ENCODE measurements around the gene ESYT3.
"Not testable (repeated sequence)": the region's sequence is repeated elsewhere in the genome, so short reads cannot be mapped to it uniquely, and the experiment has no call there.

Gene ESYT3

DNA sequence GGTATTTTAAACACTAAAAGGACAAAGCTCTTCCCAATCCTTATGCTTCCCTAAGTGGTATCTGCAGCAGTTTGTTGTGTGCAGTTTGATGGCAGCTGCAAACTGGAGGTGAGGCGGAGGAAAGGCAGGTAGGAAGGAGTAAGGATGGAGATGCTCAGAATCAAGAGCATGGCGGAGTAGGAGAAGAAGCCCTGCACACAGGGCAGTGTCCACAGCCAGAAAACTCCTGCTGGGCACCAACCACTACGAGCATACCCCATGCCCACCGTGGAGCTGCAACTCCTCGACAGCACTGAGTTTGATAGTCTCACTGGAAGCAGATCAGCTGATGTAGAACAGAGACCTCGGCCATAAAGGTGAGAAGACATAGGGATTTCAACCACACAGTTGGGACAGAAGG lies 30.3 kb upstream of the ESYT3 start:
- TF ChIP-seq CTCF (conservative IDR thresholded peaks at IDR 0.05) = no peak
- no peak overlapping the region for H3K27ac ChIP-seq

GRCh38 chr3:138405001-138405400 lies 29.4 kb upstream of the ESYT3 start:
- no peak for TF ChIP-seq CTCF (conservative IDR thresholded peaks at IDR 0.05)

DNA sequence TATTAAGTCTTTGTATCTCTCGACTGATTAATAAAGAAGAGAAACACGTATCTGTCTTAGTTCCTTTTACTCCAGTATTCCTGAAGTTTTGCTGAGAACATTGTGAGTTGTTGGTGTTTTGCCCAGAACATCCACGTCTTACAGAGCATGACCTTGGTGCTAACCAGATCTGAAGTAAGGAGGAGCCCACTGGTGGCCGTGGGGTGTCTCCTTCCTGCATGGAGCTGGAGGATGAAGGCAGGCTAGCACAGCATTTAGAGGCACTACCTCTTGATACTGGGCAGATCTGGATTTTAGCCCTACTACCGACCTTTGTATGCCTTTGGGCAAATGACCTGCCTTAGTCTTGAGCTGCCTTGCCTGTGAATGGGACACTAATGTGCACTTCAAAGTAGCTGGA lies 28.9 kb upstream of the ESYT3 start:
- H3K27ac ChIP-seq = no peak overlapping the region
- no peak for TF ChIP-seq CTCF (conservative IDR thresholded peaks at IDR 0.05)

More at GRCh38 chr3:138405001-138405400, 29.4 kb upstream of the ESYT3 start:
- H3K27ac ChIP-seq = no peak overlapping the region

GRCh38 chr3:138406606-138407005 lies 27.8 kb upstream of the ESYT3 start:
- TF ChIP-seq CTCF (conservative IDR thresholded peaks at IDR 0.05) = no peak

DNA sequence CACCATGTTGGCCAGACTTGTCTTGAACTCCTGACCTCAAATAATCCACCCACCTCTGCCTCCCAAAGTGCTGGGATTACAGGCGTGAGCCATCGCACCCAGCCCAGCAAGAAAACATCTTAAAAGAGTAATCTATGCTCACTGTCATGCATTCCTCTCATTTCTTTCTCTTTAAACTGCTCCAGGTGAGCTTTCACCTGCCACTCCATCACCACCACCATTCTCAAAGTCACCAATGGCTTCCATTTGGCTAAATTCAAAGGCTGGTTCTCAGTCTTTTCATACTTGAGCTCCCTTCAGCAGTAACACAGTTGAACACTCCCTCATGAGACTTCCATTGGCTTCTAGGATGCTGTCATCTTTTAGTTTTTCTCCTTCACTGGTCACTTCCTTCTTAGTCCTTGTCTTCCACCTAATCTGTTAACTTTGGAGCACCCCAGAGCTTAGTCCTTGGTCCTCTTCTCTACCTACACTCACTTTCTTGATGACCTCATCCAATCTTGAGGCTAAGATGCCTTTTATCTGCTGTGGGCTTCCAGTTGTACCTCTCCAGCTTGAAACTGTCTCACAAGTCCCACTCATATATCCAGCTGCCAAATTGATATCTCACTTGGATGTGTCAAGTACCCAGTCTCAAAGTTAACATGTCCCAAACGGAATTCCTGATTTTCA lies 27.0 kb upstream of the ESYT3 start:
- no peak for TF ChIP-seq CTCF (conservative IDR thresholded peaks at IDR 0.05)
- H3K27ac ChIP-seq = no peak overlapping the region

More at GRCh38 chr3:138406606-138407005, 27.8 kb upstream of the ESYT3 start:
- no peak overlapping the region for H3K27ac ChIP-seq

DNA sequence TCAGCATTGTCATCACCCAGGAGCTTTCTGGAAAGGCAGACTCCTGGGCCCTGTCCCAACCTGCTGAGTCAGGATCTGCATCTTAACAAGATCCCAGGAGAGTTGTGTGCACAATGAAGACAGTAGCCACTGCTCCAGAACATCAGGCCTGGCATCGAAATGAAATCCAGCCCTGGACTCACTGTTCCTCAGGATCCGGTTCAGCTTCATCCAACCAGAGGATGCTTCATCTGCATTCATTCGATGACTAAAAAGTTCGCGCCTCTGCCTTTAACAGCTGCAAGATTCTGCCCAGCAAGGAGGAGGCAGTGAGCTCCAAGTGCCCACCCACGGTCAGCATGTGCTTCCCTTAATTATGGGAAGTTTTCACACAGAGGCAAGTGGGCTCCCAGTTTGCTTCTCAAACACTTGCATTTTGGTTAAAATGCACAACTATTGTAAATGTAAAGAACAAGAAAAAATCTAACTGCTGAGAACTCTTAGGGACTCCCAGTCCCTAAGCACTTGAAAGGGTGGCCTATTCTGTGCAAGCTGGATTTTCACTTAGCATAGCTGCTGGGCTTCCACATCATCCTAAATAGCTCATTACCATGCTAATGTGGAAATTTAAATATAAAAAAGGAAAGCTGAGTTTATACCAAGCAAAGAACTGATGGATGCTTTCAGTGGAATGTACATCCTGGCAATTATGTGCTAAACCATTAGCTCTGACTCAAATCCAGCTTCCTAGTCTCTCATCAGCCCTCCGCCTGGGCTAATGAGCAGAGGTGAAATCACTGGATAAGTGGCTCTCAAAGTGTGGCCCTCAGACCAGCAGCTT lies 25.5 kb upstream of the ESYT3 start:
- TF ChIP-seq CTCF (conservative IDR thresholded peaks at IDR 0.05) = no peak
- no peak overlapping the region for H3K27ac ChIP-seq

DNA sequence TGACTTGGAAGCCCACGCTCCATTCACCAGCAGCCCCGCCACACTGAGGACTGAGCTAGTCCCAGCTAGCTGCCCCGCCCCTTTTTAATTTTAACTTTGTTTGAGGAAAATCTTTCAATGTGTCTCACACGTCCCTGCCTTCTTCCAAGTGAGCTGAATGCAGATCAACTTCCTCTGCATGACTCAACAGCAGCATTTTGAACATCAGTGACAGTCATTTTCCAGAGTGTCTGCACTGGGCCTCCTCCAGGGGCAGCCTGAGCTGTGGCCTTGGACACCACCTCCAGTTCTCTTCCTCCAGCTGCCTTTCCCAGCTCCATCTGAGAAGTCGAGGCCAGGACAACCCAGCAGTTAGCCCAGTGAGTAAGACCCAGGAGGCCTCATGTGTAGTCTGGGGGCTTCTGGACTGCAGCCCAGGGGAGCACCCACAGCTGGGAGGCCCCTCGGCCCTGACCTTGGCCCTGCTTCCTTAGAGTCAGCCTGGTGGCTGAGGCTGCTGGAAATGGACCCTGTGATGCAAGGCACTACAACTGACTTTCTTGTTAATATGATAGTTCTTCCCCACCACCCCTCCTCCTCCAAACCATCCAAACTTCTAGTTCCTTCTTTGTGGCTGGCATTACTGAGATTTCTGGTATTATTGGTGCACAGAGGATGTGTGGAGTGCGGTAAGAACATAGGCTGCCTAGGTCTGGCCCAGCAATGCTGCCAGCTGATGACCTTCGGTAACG lies 21.4 kb upstream of the ESYT3 start:
- no peak for TF ChIP-seq CTCF (conservative IDR thresholded peaks at IDR 0.05)
- H3K27ac ChIP-seq = no peak overlapping the region

GRCh38 chr3:138416236-138416635 lies 18.2 kb upstream of the ESYT3 start:
- not testable (repeated sequence) for H3K27ac ChIP-seq

Data from VCaP (cell line).